ENCODE measurements around the gene TAP1.

TAP1 gene

GRCh38 chr6:32862725-32863124 is 9.2 kb upstream of the TAP1 start:
- no peak for DNase-seq

DNA sequence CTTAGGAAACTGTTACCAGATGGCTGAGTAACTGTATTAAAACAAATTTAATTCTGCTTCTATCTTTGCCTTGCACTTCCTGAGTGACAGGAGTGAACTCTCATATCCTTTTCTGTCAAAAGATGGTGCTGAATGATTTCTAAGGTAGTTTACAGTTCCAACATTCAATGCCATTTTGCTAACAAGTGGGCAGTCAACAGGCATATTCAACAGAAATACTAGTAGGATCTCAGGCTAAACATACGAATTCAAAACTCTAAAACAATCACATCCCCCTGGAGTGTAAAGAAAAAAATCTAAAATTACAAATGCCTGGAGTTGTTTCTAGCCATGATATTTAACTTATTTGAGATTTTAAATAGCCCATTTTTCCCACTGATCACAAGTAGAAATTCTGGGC is 7.2 kb upstream of the TAP1 start:
- no peak for DNase-seq

DNA sequence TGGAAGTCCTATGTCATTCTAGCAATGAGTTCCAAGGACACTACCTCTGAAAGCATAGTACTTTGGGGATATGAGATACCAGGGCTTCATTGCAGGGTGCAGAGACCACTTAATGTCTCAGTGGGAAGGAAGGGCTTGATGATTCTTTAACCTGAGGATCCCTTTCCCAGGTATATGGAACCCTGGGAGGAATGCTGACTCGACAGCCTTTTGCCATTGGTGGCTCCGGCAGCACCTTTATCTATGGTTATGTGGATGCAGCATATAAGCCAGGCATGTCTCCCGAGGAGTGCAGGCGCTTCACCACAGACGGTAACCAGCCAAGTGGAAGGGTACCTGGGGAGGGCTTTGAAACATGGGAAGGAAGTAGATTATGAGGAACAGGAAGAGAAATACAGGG is 4.7 kb upstream of the TAP1 start:
- no peak for DNase-seq

- DNase-seq, result no peak
Observed at GRCh38 chr6:32857156-32857891, 3.8 kb upstream of the TAP1 start.

DNA sequence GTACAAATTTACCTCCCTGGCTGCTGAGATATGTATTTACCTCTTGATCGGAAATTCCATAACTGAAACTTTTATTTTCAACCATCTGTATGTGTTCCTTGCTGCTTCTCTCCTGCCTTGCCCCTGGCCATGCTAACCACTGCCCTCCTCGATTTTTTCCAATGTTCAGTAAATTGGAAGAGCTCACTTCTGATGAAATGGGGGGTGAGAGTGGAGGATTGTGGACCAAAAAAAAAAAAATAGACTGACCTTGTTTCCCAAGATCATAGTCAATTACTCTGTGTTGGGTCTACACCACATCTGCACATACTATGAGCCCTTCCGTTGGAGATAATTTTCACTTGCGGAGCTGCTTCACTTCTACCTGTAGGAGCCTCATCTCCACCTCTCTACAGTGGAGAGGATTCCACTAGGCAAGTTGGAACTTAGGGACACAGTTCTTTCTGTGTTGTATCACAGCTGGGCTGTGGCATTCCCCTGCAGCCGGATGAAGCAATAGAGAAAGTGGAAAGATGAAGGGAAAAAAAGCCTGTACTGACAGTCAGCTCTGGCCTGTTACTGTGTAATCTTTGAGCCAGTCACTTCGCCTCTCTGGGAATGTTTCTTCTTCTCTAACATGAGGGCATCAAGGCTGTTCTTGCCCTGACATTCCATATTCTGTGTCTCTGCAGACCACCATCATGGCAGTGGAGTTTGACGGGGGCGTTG is 2.1 kb upstream of the TAP1 start:
- no peak for DNase-seq

DNA sequence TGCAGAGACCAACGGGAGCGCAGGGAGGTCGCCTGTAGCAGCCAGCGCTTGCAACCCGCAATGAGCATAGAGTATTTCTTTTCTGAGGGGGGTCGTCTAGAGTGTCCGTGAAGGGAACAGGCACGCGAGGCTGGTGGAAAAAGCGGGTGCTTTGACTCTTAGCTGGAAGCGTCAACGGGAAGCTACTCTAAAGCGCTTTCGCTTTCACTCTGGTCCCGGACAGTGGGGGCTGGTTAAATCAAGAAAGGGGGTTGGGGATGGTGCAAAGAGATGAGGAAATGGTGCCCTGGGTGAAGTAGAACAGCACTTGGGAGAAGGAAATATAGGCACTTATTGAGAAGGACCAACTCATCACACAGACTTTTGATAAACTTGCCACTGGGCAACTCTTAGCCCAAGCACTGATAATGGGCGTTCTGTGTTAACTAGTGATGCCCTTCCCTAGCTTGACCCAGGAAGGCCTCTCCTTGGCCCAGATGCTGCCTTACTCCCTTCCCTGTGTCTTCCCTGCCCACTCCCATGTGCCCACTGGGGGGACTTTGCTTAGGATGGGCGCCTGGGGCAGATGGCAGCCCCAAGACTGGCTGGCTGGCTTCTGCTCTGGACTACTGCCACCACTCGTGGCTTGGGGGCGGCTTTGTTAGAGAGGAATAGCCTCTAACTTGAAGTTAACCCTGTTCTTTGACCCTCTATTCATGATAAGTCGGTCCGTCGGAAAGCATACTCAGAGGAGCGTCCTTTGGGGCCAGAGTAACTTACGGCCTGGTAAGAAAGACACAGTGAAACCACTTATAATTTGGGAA is 1.1 kb upstream of the TAP1 start:
- no peak for DNase-seq

DNA sequence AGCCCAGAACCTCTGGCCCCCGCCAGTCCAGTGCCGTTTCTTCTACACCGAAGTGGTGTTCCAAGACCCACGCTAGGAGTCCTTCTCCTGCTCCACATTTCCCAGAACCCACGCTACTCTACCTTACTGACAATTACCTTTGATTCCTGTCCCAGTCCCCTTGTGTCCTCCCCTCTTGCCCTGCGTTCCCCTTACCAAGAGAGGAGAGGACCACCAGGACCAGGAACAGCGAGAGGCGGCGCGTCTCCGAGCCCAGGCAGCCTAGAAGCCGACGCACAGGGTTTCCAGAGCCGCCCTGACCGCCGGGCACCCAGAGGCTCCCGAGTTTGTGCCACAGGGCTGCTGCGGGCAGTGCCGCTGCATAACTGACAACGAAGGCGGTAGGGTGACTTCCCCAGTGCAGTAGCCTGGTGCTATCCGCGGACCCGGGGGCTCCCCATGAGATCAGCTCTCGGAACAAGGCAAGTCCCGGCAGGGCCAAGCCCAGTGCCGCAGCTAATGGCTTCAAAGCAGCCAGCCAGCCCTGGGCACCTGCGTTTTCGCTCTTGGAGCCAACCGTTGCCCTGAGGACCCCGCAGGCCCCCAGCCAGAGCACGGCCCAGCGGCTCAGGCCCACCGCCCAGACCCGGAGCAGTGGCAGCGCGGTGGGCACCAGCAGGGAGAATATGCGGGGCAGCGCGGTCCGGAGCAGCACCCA is 512 bp downstream of the TAP1 start:
- no peak for DNase-seq

DNA sequence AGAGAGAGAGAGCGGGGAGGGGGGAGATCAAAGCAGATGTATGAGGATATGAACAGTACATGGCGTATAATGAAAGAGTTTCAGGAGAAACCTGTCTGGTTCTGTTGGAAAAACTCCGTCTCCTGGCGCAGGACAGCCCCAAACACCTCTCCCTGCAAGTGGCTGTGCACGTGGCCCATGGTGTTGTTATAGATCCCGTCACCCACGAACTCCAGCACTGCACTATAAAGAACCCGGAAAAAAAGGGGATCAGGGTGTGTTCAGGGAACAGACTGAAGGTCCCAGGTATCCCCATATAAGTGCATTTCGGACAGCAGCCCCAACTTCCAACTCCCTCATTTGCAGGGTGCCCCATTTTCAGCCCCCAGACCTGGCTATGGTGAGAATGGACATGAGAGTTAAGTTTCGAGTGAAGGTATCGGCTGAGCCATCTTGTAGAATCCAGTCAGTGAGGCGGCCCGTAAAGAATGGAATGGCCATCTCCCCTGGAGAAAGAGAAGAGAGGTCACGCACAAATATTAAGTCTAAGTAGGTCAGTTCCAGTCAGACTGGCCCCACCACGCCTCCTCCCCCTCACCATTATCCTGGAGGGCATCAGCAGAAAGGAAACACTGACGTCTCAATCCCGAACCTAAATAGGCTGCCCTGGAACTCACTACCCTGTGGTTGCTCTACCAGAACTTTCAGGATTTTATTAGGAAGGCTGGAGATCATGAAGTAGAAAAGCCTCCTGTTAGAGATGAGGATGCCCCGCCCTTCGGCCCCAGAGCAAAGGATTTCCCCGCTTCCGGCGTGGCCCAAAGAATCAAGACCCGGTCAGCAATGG is 1.3 kb downstream of the TAP1 start:
- no peak for DNase-seq

GRCh38 chr6:32851025-32851424 is 2.5 kb downstream of the TAP1 start:
- no peak for DNase-seq

- DNase-seq, result no peak
Observed at GRCh38 chr6:32849126-32849525, 4.4 kb downstream of the TAP1 start.

- DNase-seq, result no peak
Observed at GRCh38 chr6:32847795-32848194, 5.7 kb downstream of the TAP1 start.

GRCh38 chr6:32847004-32847403 is 6.5 kb downstream of the TAP1 start:
- no peak for DNase-seq

GRCh38 chr6:32845384-32845884 is 8.1 kb downstream of the TAP1 start:
- no peak for DNase-seq

- DNase-seq, result no peak
Observed at GRCh38 chr6:32844839-32845383, 8.6 kb downstream of the TAP1 start.

DNA sequence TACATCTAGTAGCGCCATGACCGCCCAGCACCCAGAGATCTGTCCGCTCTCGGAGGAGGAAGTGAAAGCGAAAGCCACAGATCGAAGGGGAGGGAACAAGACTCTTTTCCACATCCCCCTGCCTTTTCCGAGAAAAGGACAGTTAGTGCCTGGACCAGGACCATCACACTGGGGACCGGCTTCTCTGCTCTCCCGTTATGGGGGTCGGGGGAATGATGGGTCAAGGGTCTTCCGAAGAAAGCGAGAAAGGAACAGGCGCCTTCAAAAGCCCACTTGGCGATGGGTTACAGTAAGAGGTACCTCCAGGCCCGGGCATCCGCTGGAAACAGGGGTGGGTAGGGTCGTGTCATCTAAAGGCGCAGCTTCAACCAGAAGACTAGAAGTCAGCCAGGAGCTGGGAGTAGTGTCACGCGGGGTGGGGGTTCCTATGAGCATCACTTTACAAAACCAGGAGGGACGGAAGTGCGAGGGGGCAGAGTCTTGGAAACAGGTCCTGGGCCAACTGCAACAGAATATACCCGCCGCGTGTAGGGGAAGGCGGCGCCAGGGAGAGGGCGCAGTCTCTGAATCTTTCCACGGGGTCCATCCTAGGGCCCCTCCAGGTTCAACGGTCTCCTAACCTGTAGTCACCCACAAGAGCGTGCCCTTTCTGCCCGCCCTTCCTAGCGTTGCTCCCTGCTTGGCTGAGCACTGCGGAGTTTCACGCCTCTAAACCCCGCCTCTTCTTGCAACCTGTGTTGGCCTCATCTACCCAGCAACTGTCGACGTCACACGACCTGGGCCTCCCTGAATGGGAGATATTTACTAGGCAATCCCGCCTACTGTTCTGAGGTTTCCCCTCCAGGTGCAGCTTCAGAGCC is 9.3 kb downstream of the TAP1 start, which contains the start of gene PSMB8:
TSS of gene PSMB8 (minus strand) at position 69 of the 860 bp plus-strand sequence. CDS start at position 18, 51 bp downstream.
- peak; percentile 21 for DNase-seq

DNA sequence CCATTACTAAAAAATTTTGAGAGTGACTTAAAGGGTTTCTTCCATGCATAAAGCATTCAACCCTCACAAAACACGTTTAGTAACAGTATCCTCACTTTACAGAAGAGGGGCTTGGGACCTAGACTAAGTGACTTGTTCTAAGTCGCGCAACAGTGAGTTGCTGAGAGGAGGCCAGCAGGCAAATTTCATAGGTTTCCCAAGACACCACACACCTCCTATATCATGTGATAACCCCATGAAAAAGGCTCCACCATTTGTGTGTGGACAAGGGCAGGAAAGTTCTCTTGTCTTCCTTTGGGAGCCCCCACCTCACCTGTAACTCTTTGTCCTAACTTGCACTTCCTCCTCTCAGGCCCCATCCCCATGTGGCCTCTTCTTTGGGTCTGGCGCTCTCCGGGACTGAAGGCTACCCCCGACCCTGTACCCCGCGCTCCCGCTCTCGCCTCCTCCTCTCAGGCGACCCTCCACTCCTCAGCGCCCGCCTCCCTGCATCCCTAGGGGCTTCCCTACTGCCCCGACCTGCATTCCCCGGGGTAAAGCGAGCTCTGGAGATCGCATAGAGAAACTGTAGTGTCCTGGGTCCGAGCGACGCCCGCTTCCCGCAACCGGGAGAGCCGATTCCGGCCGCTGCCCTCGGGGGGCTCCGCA is 10.0 kb downstream of the TAP1 start:
- no peak for DNase-seq

GRCh38 chr6:32842690-32843089 is 10.8 kb downstream of the TAP1 start:
- DNase-seq, result no peak

- DNase-seq, result no peak
Observed at GRCh38 chr6:32842021-32842650, 11.4 kb downstream of the TAP1 start.

DNA sequence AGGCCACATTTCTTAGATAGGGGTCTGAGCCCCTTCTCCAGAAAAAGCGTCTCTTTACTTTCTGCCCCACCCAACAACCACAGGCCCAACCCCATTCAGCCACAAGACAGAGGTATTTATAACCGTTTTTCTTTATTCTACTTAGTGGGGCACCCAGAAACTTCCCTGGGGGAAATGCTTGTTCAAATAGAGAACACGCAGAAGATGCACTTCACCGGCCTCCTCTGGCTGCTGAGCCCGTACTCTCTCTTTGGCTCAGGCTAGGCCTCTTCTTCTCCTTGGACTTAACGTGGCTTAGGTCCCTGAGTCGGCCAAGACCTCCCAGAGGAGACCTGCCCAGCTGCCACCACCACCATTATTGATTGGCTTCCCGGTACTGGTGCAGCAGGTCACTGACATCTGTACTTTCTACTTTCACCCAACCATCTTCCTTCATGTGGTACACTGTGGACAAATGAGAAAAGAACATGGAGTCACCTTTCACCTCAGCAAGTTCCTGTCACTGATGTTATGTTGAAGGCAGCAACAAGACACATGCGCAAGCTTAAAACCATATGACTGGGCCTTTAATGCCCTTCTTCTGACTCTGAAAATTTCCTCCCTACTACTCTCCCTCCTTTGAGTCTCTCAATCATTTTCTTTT is 12.8 kb downstream of the TAP1 start:
- DNase-seq, result no peak
